B cell (primary cell): ENCODE results near the gene RERE. TPM values are rescaled to one million over a fixed set of nuclear protein-coding genes. Genes with fewer than 3 reads are reported as not detected.
A peak's percentile ranks its signal among the peaks of the same experiment; 100 is the strongest.

ENCODE experiments used
- ATAC-seq: fragments of 200-7000 bp; cut with Tn5 transposase; one replicate; pipeline ENCODE4 v1.10.0; 2021; ENCODE audit warnings: low read depth, mild to moderate bottlenecking, moderate number of reproducible peaks, moderate library complexity
- CTCF ChIA-PET: fragments of 350-600 bp; sonication (Branson Sonifier 250); formaldehyde crosslinking; loops from one replicate; lab custom pipeline; 2021; ENCODE audit warnings: antibody characterized with exemption, inconsistent platforms; lab: Charles Lee
- POLR2A ChIA-PET: fragments of 350-600 bp; sonication (Branson Sonifier 250); formaldehyde crosslinking; loops from one replicate; lab custom pipeline; 2021; ENCODE audit warnings: antibody characterized with exemption; lab: Charles Lee
- DNase-seq: peaks from one replicate; pipeline ENCODE4 v3.0.0; 2013
- H2AFZ ChIP-seq: 2 replicates; pipeline ENCODE4 v1.6.1; 2012; ENCODE audit warnings: mild to moderate bottlenecking, low read depth, low read length; ENCODE audit not compliant: insufficient read depth, poor library complexity, severe bottlenecking
- H3K27ac ChIP-seq, 2 donors: 1 replicate in 1 of 2; 2 replicates in 1 of 2; pipeline ENCODE4 v1.5.1; 2012 to 2013; ENCODE audit warnings: low read length in 2 of 2, mild to moderate bottlenecking in 2 of 2, moderate library complexity in 1 of 2
- H3K27me3 ChIP-seq, 4 experiments: fragments of 200-600 bp in 1 of 4; sonication (generic) in 1 of 4; replicated peaks in 1 of 4; 1 replicate in 2 of 4; 2 replicates in 2 of 4; pipeline versions ENCODE4 v1.6.1 to v1.7.0; 2013 to 2016; ENCODE audit warnings: low read length in 3 of 4, mild to moderate bottlenecking in 2 of 4, mixed read lengths in 1 of 4, moderate library complexity in 1 of 4; ENCODE audit not compliant: insufficient read depth in 4 of 4, control insufficient read depth in 3 of 4; ENCODE audit errors: control extremely low read depth in 1 of 4
- H3K36me3 ChIP-seq, 2 experiments: replicated peaks in 1 of 2; 1 replicate in 1 of 2; 2 replicates in 1 of 2; pipeline versions ENCODE4 v1.6.1 to v1.7.1; 2013; ENCODE audit warnings: low read length in 1 of 2; ENCODE audit not compliant: insufficient read depth in 2 of 2, control insufficient read depth in 1 of 2; ENCODE audit errors: control extremely low read depth in 1 of 2, extremely low read depth in 1 of 2
- H3K4me1 ChIP-seq, 2 donors: fragments of 200-600 bp in 1 of 2; sonication (generic) in 1 of 2; 1 replicate in 1 of 2; 2 replicates in 1 of 2; pipeline versions ENCODE4 v1.5.1 to v1.6.1; 2013 to 2017; ENCODE audit warnings: low read length in 2 of 2; ENCODE audit not compliant: control insufficient read depth in 2 of 2, insufficient read depth in 2 of 2
- H3K4me2 ChIP-seq: replicated peaks from 2 replicates; pipeline ENCODE3; 2012; ENCODE audit warnings: mild to moderate bottlenecking, low read depth, low read length; ENCODE audit not compliant: poor library complexity, severe bottlenecking
- H3K4me3 ChIP-seq, 5 experiments: fragments of 200-600 bp in 1 of 5; sonication (generic) in 1 of 5; 1 replicate in 3 of 5; 2 replicates in 2 of 5; pipeline versions ENCODE4 v1.5.1 to v1.7.0; 2011 to 2016; ENCODE audit warnings: low read length in 4 of 5, mild to moderate bottlenecking in 4 of 5, low read depth in 2 of 5, control low read depth in 1 of 5, moderate library complexity in 1 of 5; ENCODE audit not compliant: insufficient read depth in 1 of 5; ENCODE audit errors: control extremely low read depth in 1 of 5, extremely low read depth in 1 of 5
- H3K79me2 ChIP-seq: fragments of 200-600 bp; sonication (generic); one replicate; pipeline ENCODE4 v1.6.0; 2016; ENCODE audit warnings: low read length; ENCODE audit not compliant: control insufficient read depth, insufficient read depth
- H3K9ac ChIP-seq: fragments of 200-600 bp; sonication (generic); 2 replicates; pipeline ENCODE4 v1.6.1; 2017; ENCODE audit warnings: mild to moderate bottlenecking, low read length, moderate library complexity
- H3K9me3 ChIP-seq, 3 donors: one replicate each; pipeline versions ENCODE4 v1.6.1 to v1.7.1; 2013; ENCODE audit warnings: low read length in 2 of 3; ENCODE audit not compliant: control insufficient read depth in 2 of 3, insufficient read depth in 1 of 3; ENCODE audit errors: control extremely low read depth in 1 of 3
- H4K20me1 ChIP-seq: 2 replicates; pipeline ENCODE4 v1.6.0; 2012; ENCODE audit warnings: mild to moderate bottlenecking, low read length; ENCODE audit not compliant: insufficient read depth, control insufficient read depth, poor library complexity, severe bottlenecking
- H3K27ac Mint-ChIP-seq: one replicate; pipeline ENCODE4 v1.8.0; 2021; ENCODE audit warnings: mixed read lengths
- H3K27me3 Mint-ChIP-seq: one replicate; pipeline ENCODE4 v1.8.0; 2021; ENCODE audit warnings: mixed read lengths
- H3K4me1 Mint-ChIP-seq: one replicate; pipeline ENCODE4 v1.8.0; 2021; ENCODE audit warnings: mixed read lengths
- H3K4me3 Mint-ChIP-seq: one replicate; pipeline ENCODE4 v1.8.0; 2021; ENCODE audit warnings: mixed read lengths
- H3K9me3 Mint-ChIP-seq: one replicate; pipeline ENCODE4 v1.8.0; 2022; ENCODE audit warnings: mixed read lengths; ENCODE audit not compliant: insufficient read depth
- CTCF ChIP-seq: fragments of 200-600 bp; IDR thresholded peaks from one replicate; pipeline ENCODE4 v1.8.0; 2022; ENCODE audit warnings: antibody characterized with exemption, mild to moderate bottlenecking
- EZH2 ChIP-seq: IDR thresholded peaks from 2 replicates; pipeline ENCODE4 v1.6.1; 2012; ENCODE audit warnings: borderline replicate concordance, low read depth, mild to moderate bottlenecking, moderate library complexity, low read length; ENCODE audit not compliant: insufficient read depth, poor library complexity, severe bottlenecking
- WGBS: methylation state at CpG from one replicate; pipeline ENCODE4 v1.1.5; 2013; ENCODE audit warnings: missing lambda C conversion rate; ENCODE audit not compliant: insufficient coverage; 5-methylcytosine and 5-hydroxymethylcytosine counted together
- intact Hi-C: fragments of 100-400 bp; cut with micrococcal nuclease; formaldehyde crosslinking; loops from one replicate; pipeline ENCODE4 v1.10.0; 2022
- polyA plus RNA-seq: library from polyadenylated mRNA; depleted of rRNA; stranded (reverse); fragments of >200 nt; gene quantifications from 2 replicates; pipeline ENCODE4 v1.2.3, GENCODE V29; 2012
- total RNA-seq, 2 donors: library from RNA; stranded (reverse); fragments of 120-200 nt in 1 of 2; gene quantifications; 1 replicate in 1 of 2; 2 replicates in 1 of 2; pipeline versions ENCODE4 v1.2.3 to v1.2.4, GENCODE V29; 2013 to 2022

RERE gene
- total and polyA plus RNA-seq, 2 donors (not counting 1 experiment from before 2014, with no cell fraction given), result 27.3 to 132 TPM

- Mint-ChIP-seq H3K27ac (peak overlapping the region; percentile 33), H3K4me1 (peaks cover 63% of the 10 kb centered on the region)
- POLR2A ChIA-PET, result no interaction called here
Observed at GRCh38 chr1:8493916-8494540, 323.4 kb downstream of the RERE start.

More at GRCh38 chr1:8493916-8494540, 323.4 kb downstream of the RERE start:
- no peak overlapping the region for H3K4me3 ChIP-seq
- DNase-seq, result no peak
- CTCF ChIA-PET, result interaction anchor here (0.6 to 3.0 kb wide), 3 partner anchors 85 to 232 kb away, joined by 3 to 11 read pairs (median 5); no protein-coding TSS in a partner anchor
- H3K79me2 ChIP-seq, result peaks cover 20% of the 10 kb centered on the region
- no peaks in the 10 kb centered on the region for H4K20me1 ChIP-seq
- H3K36me3 ChIP-seq, result peaks cover 1 to 15% of the 10 kb centered on the region in 2 experiments
- H3K27ac ChIP-seq, result peak overlapping the region in 1 of 2 donors; percentile 93
- H3K4me1 ChIP-seq, result peaks cover 53 to 56% of the 10 kb centered on the region in 2 donors
- no CpG with 5 or more reads among the region's 7 CpGs for WGBS
- intact Hi-C loops, result no loop called here
- no peaks in the 10 kb centered on the region for H3K9me3 Mint-ChIP-seq
- no peaks in the 10 kb centered on the region for H3K27me3 Mint-ChIP-seq
- H3K9ac ChIP-seq, result no peak overlapping the region
- H3K4me3 Mint-ChIP-seq, result no peak overlapping the region
- no peak overlapping the region for H3K4me2 ChIP-seq
- no peak for TF ChIP-seq CTCF
- no peak for TF ChIP-seq EZH2
- ATAC-seq, result no peak
- peaks cover 0 to 1% (median 0%) of the 10 kb centered on the region in 3 donors for H3K9me3 ChIP-seq
- no peak overlapping the region for H2AFZ ChIP-seq
- no peaks in the 10 kb centered on the region for H3K27me3 ChIP-seq
